PC-9 (cell line): Measurements from ENCODE around the gene ATP10A. TPM values are rescaled to one million over a fixed set of nuclear protein-coding genes. Genes with fewer than 3 reads are reported as not detected.

Source experiments
- BruUV-seq: library from RNA; stranded (reverse); fragments of 400-500 nt; replicated peaks from 2 replicates; lab custom pipeline; 2021; lab: Mats Ljungman, UMichigan
- CTCF ChIA-PET: fragments of 300-600 bp; sonication (Branson Sonifier 250); formaldehyde crosslinking; loops from one replicate; lab custom pipeline; 2022; ENCODE audit warnings: antibody characterized with exemption; lab: Charles Lee
- POLR2A ChIA-PET: fragments of 300-600 bp; sonication (Branson Sonifier 250); formaldehyde crosslinking; loops from one replicate; lab custom pipeline; 2022; ENCODE audit warnings: antibody characterized with exemption; ENCODE audit not compliant: unreplicated experiment; lab: Charles Lee
- DNase-seq, 2 experiments: peaks; one replicate each; pipeline versions ENCODE4 v3.0.0 to v3.0.0-alpha.2; 2015 to 2022; ENCODE audit warnings: mixed read lengths in 1 of 2
- H2AFZ ChIP-seq: fragments of 200-600 bp; sonication (generic); 2 replicates; pipeline ENCODE4 v1.8.1; 2017; ENCODE audit warnings: antibody characterized with exemption
- H3F3A ChIP-seq: fragments of 200-600 bp; sonication (generic); 2 replicates; pipeline ENCODE4 v1.8.1; 2017; ENCODE audit warnings: antibody characterized with exemption, mild to moderate bottlenecking, low read depth; ENCODE audit not compliant: insufficient read depth
- H3K27ac ChIP-seq: fragments of 200-600 bp; sonication (generic); 2 replicates; pipeline ENCODE4 v1.6.1; 2016; ENCODE audit warnings: mixed run types
- H3K27me3 ChIP-seq: fragments of 200-600 bp; sonication (generic); 2 replicates; pipeline ENCODE4 v1.6.1; 2016; ENCODE audit warnings: low read depth, mixed run types; ENCODE audit not compliant: insufficient read depth
- H3K36me3 ChIP-seq: fragments of 200-600 bp; sonication (generic); 2 replicates; pipeline ENCODE4 v1.6.1; 2016; ENCODE audit warnings: low read depth, mixed run types
- H3K4me1 ChIP-seq: fragments of 200-600 bp; sonication (generic); replicated peaks from 2 replicates; pipeline ENCODE4 v1.6.1; 2016; ENCODE audit warnings: mixed run types; ENCODE audit not compliant: insufficient read depth
- H3K4me2 ChIP-seq: fragments of 200-600 bp; sonication (generic); 2 replicates; pipeline ENCODE4 v1.6.1; 2017; ENCODE audit warnings: mixed run types
- H3K4me3 ChIP-seq: fragments of 200-600 bp; sonication (generic); 2 replicates; pipeline ENCODE4 v1.6.1; 2016; ENCODE audit warnings: mixed run types
- H3K79me2 ChIP-seq: fragments of 200-600 bp; sonication (generic); 2 replicates; pipeline ENCODE4 v1.6.1; 2017; ENCODE audit warnings: low read depth, mixed run types
- H3K9me2 ChIP-seq: fragments of 200-600 bp; sonication (generic); 2 replicates; pipeline ENCODE4 v1.8.1; 2017; ENCODE audit warnings: mild to moderate bottlenecking; ENCODE audit not compliant: insufficient read depth
- H3K9me3 ChIP-seq: fragments of 200-600 bp; sonication (generic); 2 replicates; pipeline ENCODE4 v1.8.1; 2016; ENCODE audit warnings: low read depth; ENCODE audit not compliant: insufficient read depth
- H4K20me1 ChIP-seq: fragments of 200-600 bp; sonication (generic); 2 replicates; pipeline ENCODE4 v1.8.1; 2017; ENCODE audit not compliant: insufficient read depth
- CTCF ChIP-seq: fragments of 200-600 bp; sonication (generic); conservative IDR thresholded peaks from 2 replicates; pipeline ENCODE4 v1.6.1; 2017; ENCODE audit warnings: mixed run types, antibody characterized with exemption, mild to moderate bottlenecking, moderate library complexity
- EZH2 ChIP-seq: fragments of 200-600 bp; sonication (generic); IDR thresholded peaks from 2 replicates; pipeline ENCODE4 v1.8.0; 2017; ENCODE audit warnings: antibody characterized with exemption, low read depth
- intact Hi-C: fragments of 100-400 bp; cut with micrococcal nuclease; formaldehyde crosslinking; loops from one replicate; pipeline ENCODE4 v1.10.0; 2022; ENCODE audit not compliant: unreplicated experiment
- total RNA-seq: library from RNA; stranded (reverse); gene quantifications from 2 replicates; pipeline ENCODE4 v1.2.3, GENCODE V29; 2021

The ATP10A gene
- total RNA-seq, 1 experiment from 2014 or later = not detected

GRCh38 chr15:25775317-25775912, 87.7 kb downstream of the ATP10A start:
- H3K27me3 ChIP-seq = peaks cover 38% of the 10 kb centered on the region
- H4K20me1 ChIP-seq = no peaks in the 10 kb centered on the region
- no peak overlapping the region for H3K27ac ChIP-seq
- TF ChIP-seq EZH2 = no peak
- no peak for TF ChIP-seq CTCF
- ChIA-PET CTCF (no interaction called here), POLR2A (no interaction called here)
- no TSS peak for BruUV-seq
- H3K79me2 ChIP-seq = no peaks in the 10 kb centered on the region
- H3K4me1 ChIP-seq = no peaks in the 10 kb centered on the region
- H2AFZ ChIP-seq = no peak overlapping the region
- H3K4me3 ChIP-seq = no peak overlapping the region
- no peaks in the 10 kb centered on the region for H3K9me3 ChIP-seq
- H3K4me2 ChIP-seq = no peak overlapping the region
- no peaks in the 10 kb centered on the region for H3K36me3 ChIP-seq
- no peak for DNase-seq
- no peaks in the 10 kb centered on the region for H3F3A ChIP-seq
- intact Hi-C loops = no loop called here
- no peaks in the 10 kb centered on the region for H3K9me2 ChIP-seq

- H3K36me3 ChIP-seq = no peaks in the 10 kb centered on the region
- intact Hi-C loops = no loop called here
- no peaks in the 10 kb centered on the region for H4K20me1 ChIP-seq
- H3K9me3 ChIP-seq = no peaks in the 10 kb centered on the region
- no peaks in the 10 kb centered on the region for H3K4me1 ChIP-seq
- H3K4me2 ChIP-seq = no peak overlapping the region
- no peak for TF ChIP-seq EZH2
- TF ChIP-seq CTCF = no peak
- no TSS peak for BruUV-seq
- H3K27me3 ChIP-seq = peaks cover 34% of the 10 kb centered on the region
- ChIA-PET CTCF (no interaction called here), POLR2A (no interaction called here)
- H3K9me2 ChIP-seq = no peaks in the 10 kb centered on the region
- H3K4me3 ChIP-seq = no peak overlapping the region
- no peak overlapping the region for H2AFZ ChIP-seq
- no peak overlapping the region for H3K27ac ChIP-seq
- no peaks in the 10 kb centered on the region for H3K79me2 ChIP-seq
- DNase-seq = no peak
- no peaks in the 10 kb centered on the region for H3F3A ChIP-seq
These were observed 88.3 kb downstream of the ATP10A start for GRCh38 chr15:25774871-25775270.

GRCh38 chr15:25773248-25773647, 89.9 kb downstream of the ATP10A start:
- Histone ChIP-seq H2AFZ (no peak overlapping the region), H3K4me2 (no peak overlapping the region), H3K79me2 (no peaks in the 10 kb centered on the region), H3K9me3 (no peaks in the 10 kb centered on the region), H3F3A (no peaks in the 10 kb centered on the region), H4K20me1 (no peaks in the 10 kb centered on the region), H3K27me3 (peaks cover 33% of the 10 kb centered on the region), H3K36me3 (no peaks in the 10 kb centered on the region), H3K9me2 (no peaks in the 10 kb centered on the region), H3K4me3 (no peak overlapping the region), H3K4me1 (no peaks in the 10 kb centered on the region), H3K27ac (no peak overlapping the region)
- DNase-seq = no peak
- no TSS peak for BruUV-seq
- intact Hi-C loops = no loop called here
- ChIA-PET POLR2A (no interaction called here), CTCF (no interaction called here)
- TF ChIP-seq CTCF (no peak), EZH2 (no peak)
